Peyer's patch (tissue), 4 donors: ENCODE measurements around the gene NETO2. TPM values are rescaled to one million over a fixed set of nuclear protein-coding genes. Genes with fewer than 3 reads are reported as not detected.
A peak's percentile ranks its signal among the peaks of the same experiment; 100 is the strongest.
"Not testable (repeated sequence)": the region's sequence is repeated elsewhere in the genome, so short reads cannot be mapped to it uniquely, and the experiment has no call there.

Source experiments
- DNase-seq, 3 donors: peaks; one replicate each; pipeline ENCODE4 v3.0.0-alpha.2; 2017 to 2019
- H3K27ac ChIP-seq, 4 donors: fragments of 200-600 bp; sonication (generic); one replicate each; pipeline ENCODE4 v1.5.1; 2016 to 2019
- H3K27me3 ChIP-seq, 2 donors: fragments of 200-600 bp; sonication (generic); one replicate each; pipeline ENCODE4 v1.5.1; 2019
- H3K36me3 ChIP-seq, 3 donors: fragments of 200-600 bp; sonication (generic); one replicate each; pipeline ENCODE4 v1.5.1; 2016 to 2019
- H3K4me1 ChIP-seq, 4 donors: fragments of 200-600 bp; sonication (generic); one replicate each; pipeline ENCODE4 v1.5.1; 2016 to 2019
- H3K4me3 ChIP-seq, 4 donors: fragments of 200-600 bp; sonication (generic); 1 replicate in 3 of 4; 2 replicates in 1 of 4; pipeline ENCODE4 v1.5.1; 2016 to 2019; ENCODE audit warnings: mild to moderate bottlenecking in 1 of 4
- H3K9me3 ChIP-seq, 4 donors: fragments of 200-600 bp; sonication (generic); one replicate each; pipeline ENCODE4 v1.5.1; 2016 to 2019; ENCODE audit warnings: mild to moderate bottlenecking in 1 of 4
- CTCF ChIP-seq, 6 experiments: fragments of 450-650 bp in 4 of 6; fragments of 200-600 bp in 2 of 6; sonication (generic) in 1 of 6; IDR thresholded peaks; one replicate each; pipeline ENCODE4 v1.5.1; 2017 to 2019; ENCODE audit warnings: antibody characterized with exemption in 6 of 6, mild to moderate bottlenecking in 3 of 6, moderate library complexity in 1 of 6
- POLR2A ChIP-seq, 2 donors: fragments of 450-650 bp; IDR thresholded peaks; one replicate each; pipeline ENCODE4 v1.5.1; 2017; ENCODE audit warnings: antibody characterized with exemption in 2 of 2, mild to moderate bottlenecking in 2 of 2, moderate library complexity in 2 of 2
- total RNA-seq, 4 donors: library from RNA; depleted of rRNA; stranded (reverse); fragments of >200 nt; gene quantifications; one replicate each; pipeline ENCODE4 v1.1.0, GENCODE V29; 2016

The NETO2 gene
- total RNA-seq, 4 donors from 2014 or later = 1.7 to 9.9 (median 5.7) TPM

GRCh38 chr16:47064775-47065174, 79.0 kb downstream of the NETO2 start:
- Histone ChIP-seq H3K27me3 (no peaks in the 10 kb centered on the region), H3K9me3 (no peaks in the 10 kb centered on the region), H3K36me3 (no peaks in the 10 kb centered on the region), H3K4me1 (no peaks in the 10 kb centered on the region), H3K4me3 (no peak overlapping the region), H3K27ac (no peak overlapping the region)
- no peak for TF ChIP-seq POLR2A (IDR thresholded peaks at IDR 0.05)
- TF ChIP-seq CTCF (IDR thresholded peaks at IDR 0.05) = no peak
- DNase-seq = no peak

- no peaks in the 10 kb centered on the region for H3K27me3 ChIP-seq
- TF ChIP-seq CTCF (IDR thresholded peaks at IDR 0.05) (no peak), POLR2A (IDR thresholded peaks at IDR 0.05) (no peak)
- H3K27ac ChIP-seq = no peak overlapping the region
- no peaks in the 10 kb centered on the region for H3K9me3 ChIP-seq
- no peak for DNase-seq
- no peaks in the 10 kb centered on the region for H3K36me3 ChIP-seq
- H3K4me1 ChIP-seq = no peaks in the 10 kb centered on the region
- H3K4me3 ChIP-seq = no peak overlapping the region
These were observed 80.6 kb downstream of the NETO2 start for GRCh38 chr16:47063011-47063724.

GRCh38 chr16:47061204-47061603, 82.5 kb downstream of the NETO2 start:
- H3K9me3 ChIP-seq = no peaks in the 10 kb centered on the region
- TF ChIP-seq POLR2A (IDR thresholded peaks at IDR 0.05) (no peak), CTCF (IDR thresholded peaks at IDR 0.05) (no peak)
- H3K4me1 ChIP-seq = no peaks in the 10 kb centered on the region
- H3K27ac ChIP-seq = no peak overlapping the region
- no peak overlapping the region for H3K4me3 ChIP-seq
- H3K36me3 ChIP-seq = no peaks in the 10 kb centered on the region
- DNase-seq = peak in 1 of 3 donors; percentile 23
- H3K27me3 ChIP-seq = no peaks in the 10 kb centered on the region

- Histone ChIP-seq H3K9me3 (no peaks in the 10 kb centered on the region), H3K4me3 (no peak overlapping the region), H3K27me3 (no peaks in the 10 kb centered on the region), H3K27ac (no peak overlapping the region), H3K4me1 (no peaks in the 10 kb centered on the region), H3K36me3 (no peaks in the 10 kb centered on the region)
- TF ChIP-seq CTCF (IDR thresholded peaks at IDR 0.05) (no peak), POLR2A (IDR thresholded peaks at IDR 0.05) (no peak)
- DNase-seq = no peak
These were observed 83.1 kb downstream of the NETO2 start for GRCh38 chr16:47060596-47060995.

GRCh38 chr16:47059991-47060390, 83.8 kb downstream of the NETO2 start:
- H3K36me3 ChIP-seq = no peaks in the 10 kb centered on the region

GRCh38 chr16:47059130-47059529, 84.6 kb downstream of the NETO2 start:
- H3K27ac ChIP-seq = peak overlapping the region in 2 of 4 donors; percentile 2 to 14
- H3K4me3 ChIP-seq, DNase-seq, H3K27me3 ChIP-seq, H3K9me3 ChIP-seq, H3K4me1 ChIP-seq, H3K36me3 ChIP-seq: not testable (repeated sequence)

More at GRCh38 chr16:47059991-47060390, 83.8 kb downstream of the NETO2 start:
- H3K27ac ChIP-seq = no peak overlapping the region
- no peak overlapping the region for H3K4me3 ChIP-seq
- no peak for DNase-seq
- H3K27me3 ChIP-seq = no peaks in the 10 kb centered on the region
- no peak for TF ChIP-seq POLR2A (IDR thresholded peaks at IDR 0.05)
- TF ChIP-seq CTCF (IDR thresholded peaks at IDR 0.05) = no peak
- no peaks in the 10 kb centered on the region for H3K9me3 ChIP-seq
- H3K4me1 ChIP-seq = no peaks in the 10 kb centered on the region
